Activated CD4-positive, CD25-positive, alpha-beta regulatory T cell treated with anti-CD3 and anti-CD28 coated beads, Interleukin-2, amount 50 U/mL, for 24 hours (primary cell): ENCODE results near the gene PRELID3B.

Source experiments
- ATAC-seq, 2 donors: fragments of 150-1000 bp; cut with Tn5 transposase; one replicate each; pipeline ENCODE4 v1.10.0; 2021; ENCODE audit warnings: mild to moderate bottlenecking in 1 of 2, moderate library complexity in 1 of 2

The PRELID3B gene

GRCh38 chr20:59042151-59042795 is at the start of gene PRELID3B:
Gene PRELID3B (minus strand): TSS chr20:59042786. CDS start chr20:59042730, 56 bp downstream.
- peak; percentile 28 to 32 for ATAC-seq

GRCh38 chr20:59087829-59088433 is 45.3 kb upstream of the PRELID3B start:
- ATAC-seq: peak; percentile 70 to 76

DNA sequence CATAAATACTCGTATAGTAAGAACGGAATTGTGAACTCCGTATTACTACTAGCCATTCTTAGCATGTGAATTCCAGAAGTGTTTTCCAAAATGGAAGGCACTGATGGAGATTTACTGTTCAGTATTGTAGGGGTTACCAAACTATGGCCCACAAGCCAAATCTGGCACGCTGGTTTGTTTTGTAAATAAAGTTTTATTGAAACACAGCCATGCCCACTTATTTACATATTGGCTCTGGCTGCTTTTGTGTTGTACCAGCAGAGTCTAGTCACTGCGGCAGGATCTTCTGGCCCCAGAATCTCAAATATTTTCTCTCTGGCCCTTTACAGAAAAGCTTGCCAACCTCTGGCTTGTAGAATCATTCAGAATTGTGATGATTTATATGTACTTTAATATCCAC is 44.3 kb upstream of the PRELID3B start:
- ATAC-seq: no peak

DNA sequence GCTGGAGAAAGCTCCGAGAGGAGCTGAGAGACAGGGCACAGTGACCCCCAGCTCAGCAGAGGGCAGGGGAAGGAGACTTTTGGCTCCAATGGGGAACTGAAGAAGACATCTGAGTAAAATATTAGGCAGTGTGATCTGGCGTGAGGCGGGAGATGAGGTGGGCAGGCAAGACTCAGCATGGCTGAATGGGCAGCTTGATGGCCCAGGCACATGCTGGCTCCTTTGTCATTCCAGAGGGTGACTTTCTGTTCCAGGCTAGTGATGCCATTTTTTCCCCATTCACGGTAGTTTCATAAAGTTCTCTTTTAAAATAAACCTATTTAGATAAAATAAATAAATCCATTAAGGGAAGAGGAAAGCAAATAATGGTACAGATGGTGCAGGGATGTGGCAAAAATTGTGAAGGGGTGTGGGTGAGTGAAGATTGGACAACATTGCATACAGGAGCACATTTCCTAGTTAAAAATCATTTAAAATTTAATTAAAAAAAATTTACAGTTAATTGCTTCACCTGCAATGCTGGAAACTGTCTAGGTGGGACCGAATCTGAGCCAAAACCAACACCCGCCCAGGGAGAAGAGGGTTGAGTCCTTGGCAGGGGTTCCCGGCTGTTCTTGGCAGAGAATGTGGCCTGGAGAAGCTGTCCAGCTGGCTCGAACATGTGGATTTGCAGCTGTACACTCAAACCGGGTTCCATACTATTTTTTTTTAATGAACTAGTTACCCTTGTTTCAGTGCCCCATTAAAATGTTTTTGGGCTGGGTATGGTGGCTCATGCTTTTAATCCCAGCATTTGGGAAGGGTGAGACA is 41.7 kb upstream of the PRELID3B start:
- no peak for ATAC-seq

GRCh38 chr20:59082981-59083380 is 40.4 kb upstream of the PRELID3B start:
- ATAC-seq: no peak

DNA sequence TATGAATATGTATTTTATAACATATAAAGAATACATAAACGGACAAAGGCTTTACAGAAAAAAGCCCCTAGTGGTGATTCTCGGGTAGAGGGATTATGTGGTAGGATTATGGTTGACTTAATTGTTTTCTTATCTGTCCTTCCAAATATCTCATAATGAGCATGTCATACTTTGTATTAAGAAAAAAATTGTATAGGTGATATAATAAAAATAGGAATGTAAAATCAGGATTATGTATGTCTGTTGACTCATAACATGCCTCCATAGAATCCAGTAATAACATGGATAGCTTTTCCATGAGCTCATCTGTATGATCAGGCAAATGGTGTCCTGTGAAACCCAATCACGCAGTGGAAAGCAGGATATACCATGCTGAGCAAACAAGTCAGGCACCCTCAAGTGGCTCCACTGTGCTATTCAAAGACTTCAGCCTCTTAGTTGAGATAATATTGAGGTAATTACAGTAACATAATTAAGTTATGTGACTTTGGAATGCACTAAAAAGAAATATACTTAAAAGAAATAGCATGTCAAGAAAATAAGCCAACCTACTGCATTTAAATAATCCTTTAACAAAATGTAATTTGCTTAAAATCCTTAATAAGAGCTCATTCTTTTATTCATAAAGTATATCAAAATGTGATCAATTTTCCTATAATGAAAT is 39.6 kb upstream of the PRELID3B start:
- no peak for ATAC-seq

DNA sequence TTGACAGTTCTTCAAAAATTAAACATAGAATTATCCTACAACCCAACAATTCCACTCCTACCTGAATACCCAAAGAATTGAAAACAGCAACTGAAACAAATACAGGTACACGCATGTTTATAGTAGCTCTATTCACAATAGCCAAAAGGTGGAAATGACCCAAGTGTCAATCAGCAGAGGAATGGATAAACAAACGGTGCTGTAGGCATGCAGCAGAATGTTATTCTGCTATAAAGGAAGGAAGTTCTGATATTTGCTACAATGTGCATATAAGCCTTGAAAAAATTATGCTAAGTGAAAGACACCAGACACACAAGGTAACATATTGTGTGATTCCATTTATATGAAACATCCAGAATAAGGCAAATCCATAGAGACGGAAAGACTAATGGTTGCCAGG is 38.5 kb upstream of the PRELID3B start:
- no peak for ATAC-seq

DNA sequence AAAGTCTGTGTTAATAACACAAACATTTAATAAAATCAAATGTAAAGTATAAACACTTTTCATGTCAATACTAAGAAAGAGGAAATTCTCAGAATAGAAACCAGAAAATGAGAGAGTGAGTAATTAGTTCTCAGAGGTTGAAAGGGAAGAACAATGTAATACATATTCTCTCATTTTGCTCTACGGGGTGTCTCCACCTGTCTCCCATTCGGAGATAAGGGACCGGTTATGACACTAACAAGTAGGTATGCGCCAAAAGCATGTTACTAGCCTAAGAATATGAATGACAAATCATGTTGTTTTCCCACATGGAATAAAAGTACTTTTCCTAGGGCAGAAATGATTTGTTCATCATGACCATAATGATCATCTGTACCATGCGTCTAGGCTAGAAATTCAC is 35.6 kb upstream of the PRELID3B start:
- peak; percentile 81 to 87 for ATAC-seq

GRCh38 chr20:59077705-59078104 is 35.1 kb upstream of the PRELID3B start:
- ATAC-seq: no peak

DNA sequence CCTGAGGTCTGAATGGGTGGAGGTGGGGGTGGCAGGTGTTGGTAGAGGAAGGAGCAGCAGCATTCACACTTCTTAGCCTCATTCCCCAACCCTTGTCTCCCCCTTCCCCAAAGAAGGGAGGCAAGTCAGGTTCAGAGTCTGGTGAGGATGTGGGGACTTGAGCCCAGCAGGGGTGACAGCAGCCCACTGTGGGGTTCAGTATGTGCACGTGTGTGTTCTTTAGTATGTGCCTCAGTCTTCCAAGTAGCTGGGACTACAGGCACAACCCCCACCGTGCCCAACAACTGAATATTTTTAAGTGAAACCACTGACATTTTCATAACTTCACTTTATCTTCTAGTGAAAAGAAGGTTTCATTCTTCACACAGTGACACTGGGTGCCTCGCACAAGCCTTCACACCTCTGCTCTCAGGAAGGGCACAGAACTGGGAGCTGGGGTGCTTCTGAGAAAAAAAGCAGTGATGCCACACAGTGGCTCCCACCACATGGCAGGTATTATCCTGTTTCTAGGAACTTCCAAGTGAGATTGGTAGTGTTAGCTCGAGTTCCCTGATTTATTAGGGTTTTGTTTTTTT is 33.4 kb upstream of the PRELID3B start:
- peak in 1 of 2 donors; percentile 14 for ATAC-seq

- ATAC-seq: peak; percentile 56 to 71
These were observed 31.9 kb upstream of the PRELID3B start for GRCh38 chr20:59074456-59074855.

DNA sequence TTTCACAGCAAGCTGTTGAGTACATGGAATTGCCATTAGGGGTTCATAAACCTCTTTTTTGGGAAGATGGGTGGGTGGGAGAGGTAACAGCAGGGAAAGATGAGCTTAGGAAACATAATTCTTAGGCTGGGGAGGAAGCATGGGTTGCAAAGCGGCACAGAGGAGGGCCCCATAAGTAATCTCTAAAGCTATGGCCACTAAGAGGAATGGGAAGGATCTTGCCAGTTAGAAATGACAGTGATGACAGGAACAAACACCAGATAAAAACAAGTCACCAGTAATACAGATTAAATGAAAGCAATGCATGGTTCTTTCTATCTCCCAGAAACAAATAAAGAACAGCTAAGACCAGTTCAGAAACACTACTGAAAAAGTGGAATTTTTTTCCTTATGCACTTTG is 31.0 kb upstream of the PRELID3B start:
- no peak for ATAC-seq

DNA sequence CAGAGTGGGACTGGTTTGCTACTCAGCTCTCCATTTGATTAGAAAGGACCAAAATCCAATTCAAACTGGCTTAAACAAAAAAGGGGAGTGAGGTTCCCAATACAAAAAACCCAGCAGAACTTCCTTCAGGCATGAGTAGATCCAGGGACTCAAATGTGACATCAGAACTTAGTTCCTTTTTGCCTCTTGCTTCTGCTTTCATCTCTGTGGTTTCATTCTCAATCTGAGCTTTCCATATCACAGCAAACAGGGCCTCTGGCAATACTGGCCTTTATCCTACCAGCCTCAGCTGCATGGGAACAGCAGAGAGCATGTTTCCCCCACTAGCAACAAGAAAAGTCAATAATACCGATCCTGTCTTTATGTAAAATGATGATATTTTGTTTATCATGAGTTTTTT is 28.6 kb upstream of the PRELID3B start:
- no peak for ATAC-seq

GRCh38 chr20:59069026-59069425 is 26.4 kb upstream of the PRELID3B start:
- ATAC-seq: no peak

DNA sequence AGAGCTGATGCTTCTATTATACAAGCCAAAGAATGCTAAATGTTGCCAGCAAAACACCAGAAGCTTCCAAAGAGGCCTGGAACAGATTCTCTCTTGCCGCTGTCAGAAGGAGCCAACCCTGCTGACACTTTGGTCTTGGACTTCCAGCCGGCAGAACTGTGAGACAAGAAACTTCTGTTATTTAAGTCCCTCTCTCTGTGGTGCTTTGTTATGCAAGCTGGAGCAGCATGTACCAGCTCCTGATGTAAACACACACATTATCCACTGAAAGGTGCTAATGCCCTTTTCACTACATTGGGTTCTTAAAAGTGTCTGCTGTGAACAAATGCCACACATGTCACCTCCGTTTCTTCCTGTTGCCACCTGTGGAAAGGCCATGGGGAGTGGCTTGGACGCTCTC is 25.9 kb upstream of the PRELID3B start:
- no peak for ATAC-seq

DNA sequence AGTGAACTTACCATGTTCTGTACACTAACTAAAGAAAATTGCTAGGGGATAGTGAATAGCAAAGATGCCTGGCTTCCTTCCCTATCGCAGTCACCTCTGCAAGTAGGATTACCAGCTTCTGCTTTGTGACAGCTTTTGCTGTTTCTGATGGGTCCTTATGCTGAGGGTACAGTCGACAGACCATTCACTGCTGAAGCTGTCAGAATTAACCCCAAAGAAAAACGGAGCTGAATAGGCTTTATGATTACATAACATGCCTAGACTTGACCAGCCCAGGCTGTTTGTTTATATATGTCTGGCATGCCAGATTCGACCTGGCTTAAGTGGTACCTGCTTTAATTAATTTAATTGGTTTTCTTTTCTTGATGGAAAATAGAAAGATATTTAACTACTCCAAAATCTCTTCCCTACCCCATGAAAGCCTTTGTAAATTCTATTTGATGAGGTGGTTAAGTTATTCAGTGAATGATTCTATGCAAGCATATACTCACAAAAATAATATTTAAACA is 21.7 kb upstream of the PRELID3B start:
- ATAC-seq: no peak

DNA sequence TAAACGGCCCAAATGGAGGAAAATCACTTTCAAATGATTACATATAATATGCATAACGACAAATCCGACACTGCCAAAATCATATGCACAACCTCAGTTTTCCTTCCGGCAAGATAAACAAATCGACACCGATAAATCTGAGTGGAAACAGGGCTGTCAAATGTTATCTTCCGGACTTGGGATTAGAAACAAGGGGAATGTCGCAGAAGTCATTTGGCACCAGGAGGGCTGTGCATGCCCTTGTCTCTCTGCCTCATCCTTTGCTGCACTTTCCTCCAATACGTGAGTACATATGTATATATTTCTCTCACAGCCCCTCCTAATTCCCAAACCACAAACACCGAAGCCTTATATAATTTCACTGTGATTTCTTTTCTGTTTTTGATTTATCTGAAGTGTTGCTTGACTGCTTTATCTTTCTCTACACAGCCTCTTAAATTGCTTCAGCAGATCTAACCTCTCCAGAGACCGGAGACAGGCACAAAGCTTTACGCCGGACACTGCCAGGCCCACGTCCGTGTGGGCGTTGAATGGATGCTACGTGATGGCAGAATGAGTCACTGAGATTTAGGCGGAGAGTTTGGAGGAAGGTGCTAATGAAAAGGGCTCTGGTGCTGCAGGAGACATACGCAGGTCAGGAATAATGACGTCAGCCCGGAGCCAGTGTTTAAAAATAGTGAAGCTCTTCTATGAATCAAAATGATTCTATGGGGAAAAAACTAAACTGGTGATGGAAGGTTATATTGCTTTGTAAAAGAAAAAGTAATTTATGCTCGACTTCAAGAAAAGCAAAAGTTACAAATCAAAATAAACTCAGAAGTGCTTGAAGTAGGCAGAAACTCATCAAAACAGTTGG is 21.0 kb upstream of the PRELID3B start:
- ATAC-seq: no peak

DNA sequence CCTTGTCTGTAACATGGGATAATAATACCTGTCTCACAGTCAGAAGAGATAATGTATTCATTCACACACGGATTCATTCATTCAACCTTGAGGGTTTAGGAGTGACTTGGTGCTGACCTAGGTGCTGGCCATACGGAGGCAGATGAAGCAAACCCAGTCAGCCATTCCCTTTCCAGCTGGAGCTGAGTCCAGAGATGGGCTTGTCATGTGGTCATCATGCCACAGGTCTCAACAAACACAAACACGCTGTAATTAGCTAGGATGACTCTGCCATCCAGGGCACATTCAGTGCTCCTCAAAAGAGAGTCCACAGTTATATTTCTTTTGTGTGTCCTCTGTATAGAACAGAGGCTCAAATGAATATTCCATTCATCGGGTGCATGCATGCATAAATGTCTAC is 19.5 kb upstream of the PRELID3B start:
- no peak for ATAC-seq

GRCh38 chr20:59055302-59055701 is 12.7 kb upstream of the PRELID3B start:
- ATAC-seq: no peak

GRCh38 chr20:59051666-59052185 is 9.1 kb upstream of the PRELID3B start:
- ATAC-seq: no peak

- ATAC-seq: no peak
These were observed 7.9 kb upstream of the PRELID3B start for GRCh38 chr20:59050437-59050836.

- ATAC-seq: no peak
These were observed 6.1 kb upstream of the PRELID3B start for GRCh38 chr20:59048681-59049030.
